ENCODE data around the gene CSE1L.
"Not testable (repeated sequence)": the region's sequence is repeated elsewhere in the genome, so short reads cannot be mapped to it uniquely, and the experiment has no call there.

CSE1L gene

GRCh38 chr20:49046087-49046900, at the start of gene CSE1L:
Gene CSE1L (plus strand): TSS chr20:49046312. CDS start chr20:49058464, 12,152 bp downstream.
- DNase-seq (ENCODE audit: low read depth): peak; percentile 85

- no peak for DNase-seq (ENCODE audit: low read depth)
Observed at GRCh38 chr20:48999890-49000870, 45.9 kb upstream of the CSE1L start.

GRCh38 chr20:49001741-49002140, 44.4 kb upstream of the CSE1L start:
- DNase-seq (ENCODE audit: low read depth): no peak

- DNase-seq (ENCODE audit: low read depth): no peak
Observed at GRCh38 chr20:49006446-49006980, 39.6 kb upstream of the CSE1L start.

- DNase-seq (ENCODE audit: low read depth): no peak
Observed at GRCh38 chr20:49009899-49010631, 36.0 kb upstream of the CSE1L start.

GRCh38 chr20:49024220-49024619, 21.9 kb upstream of the CSE1L start:
- no peak for DNase-seq (ENCODE audit: low read depth)

DNA sequence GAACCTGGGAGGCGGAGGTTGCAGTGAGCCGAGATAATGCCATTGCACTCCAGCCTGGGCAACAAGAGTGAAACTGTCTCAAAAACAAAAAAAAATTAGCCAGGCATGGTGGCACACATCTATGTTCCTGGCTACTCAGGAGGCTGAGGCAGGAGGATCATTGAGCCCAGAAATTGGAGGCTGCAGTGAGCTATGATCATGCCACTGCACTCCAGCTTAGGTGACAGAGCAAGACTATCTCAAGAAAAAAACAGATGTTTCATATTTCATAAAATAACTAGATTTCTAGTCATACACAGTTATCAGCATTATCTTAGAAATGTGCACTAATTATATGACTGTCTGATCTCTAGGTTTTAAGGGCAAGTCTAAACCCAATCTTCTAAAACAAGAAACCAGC, 17.9 kb upstream of the CSE1L start:
- not testable (repeated sequence) for DNase-seq (ENCODE audit: low read depth)

DNA sequence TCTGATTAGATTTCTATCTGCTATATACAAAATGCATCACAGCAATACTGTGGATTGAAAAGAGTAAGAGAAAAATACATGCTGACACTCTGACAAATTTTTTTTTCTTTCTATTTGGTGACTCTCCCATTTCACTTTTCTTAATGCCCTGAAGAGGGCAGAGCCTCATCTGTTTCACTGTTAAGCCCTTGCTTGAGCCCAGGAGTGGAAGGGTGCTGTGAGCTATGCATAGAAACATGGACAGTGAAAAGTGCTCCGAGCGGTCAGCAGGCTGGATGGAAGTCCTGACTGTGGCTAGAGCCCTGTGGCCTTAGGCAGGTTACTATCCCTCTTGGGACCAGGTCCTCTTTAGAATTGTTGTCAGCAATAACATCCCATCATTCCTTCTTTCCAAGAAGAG, 17.4 kb upstream of the CSE1L start:
- no peak for DNase-seq (ENCODE audit: low read depth)

DNA sequence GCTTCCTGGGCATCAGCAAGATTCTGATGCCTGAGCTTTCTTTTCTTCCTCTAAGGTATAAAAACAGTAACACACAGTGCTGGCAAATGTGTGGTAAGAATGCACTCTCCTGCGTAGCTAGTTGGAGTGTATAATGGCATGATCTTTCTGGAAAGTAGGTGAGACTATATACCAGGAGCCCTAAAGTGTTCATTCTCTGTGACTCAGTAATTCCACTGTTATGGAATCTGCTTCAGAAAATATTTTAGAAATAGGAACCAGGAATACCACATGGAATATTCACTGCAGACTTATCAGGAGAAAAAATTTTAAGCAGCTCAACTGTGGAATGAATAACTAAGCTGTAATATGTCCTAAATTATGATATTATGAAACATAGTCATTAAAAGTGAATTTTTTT, 16.9 kb upstream of the CSE1L start:
- no peak for DNase-seq (ENCODE audit: low read depth)

- DNase-seq (ENCODE audit: low read depth): no peak
Observed at GRCh38 chr20:49030954-49031619, 15.0 kb upstream of the CSE1L start.

GRCh38 chr20:49032455-49032854, 13.7 kb upstream of the CSE1L start:
- DNase-seq (ENCODE audit: low read depth): no peak

- DNase-seq (ENCODE audit: low read depth): no peak
Observed at GRCh38 chr20:49034070-49034732, 11.9 kb upstream of the CSE1L start.

DNA sequence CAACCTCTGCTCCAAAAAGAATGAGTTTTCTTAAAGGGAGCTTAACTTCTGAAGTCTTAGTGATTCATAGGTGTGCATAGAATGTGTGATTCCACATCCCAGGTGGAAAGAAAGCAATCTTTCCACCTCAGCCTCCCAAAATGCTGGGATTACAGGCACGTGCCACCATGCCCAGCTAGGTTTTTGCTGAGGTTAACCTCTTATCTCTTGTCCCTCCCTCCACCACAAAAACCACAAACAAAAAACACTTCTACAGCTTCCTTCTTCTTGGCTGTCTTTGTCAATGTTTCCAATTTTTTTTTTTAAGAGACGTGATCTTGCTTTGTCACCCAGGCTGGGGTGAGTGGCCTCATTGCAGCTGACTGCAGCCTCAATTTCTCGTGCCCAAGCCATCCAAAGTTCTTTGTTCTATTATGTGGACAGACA, 8.1 kb upstream of the CSE1L start:
- DNase-seq (ENCODE audit: low read depth): no peak

DNA sequence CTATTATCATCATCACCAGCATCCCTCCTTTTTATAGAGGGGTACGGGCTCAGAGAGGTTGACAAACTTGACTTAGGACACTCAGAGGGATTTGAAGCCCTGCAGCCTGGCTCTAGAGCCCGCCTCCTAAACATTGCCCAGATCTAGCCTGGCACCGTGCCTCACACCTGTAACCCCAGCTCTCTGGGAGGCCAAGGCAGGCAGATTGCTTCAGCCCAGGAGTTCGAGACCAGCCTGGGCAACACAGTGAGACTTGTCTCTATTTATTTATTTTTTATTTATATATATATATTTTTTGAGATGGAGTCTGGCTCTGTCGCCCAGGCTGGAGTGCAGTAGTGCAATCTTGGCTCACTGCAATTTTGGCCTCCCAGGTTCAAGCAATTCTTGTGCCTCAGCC, 6.3 kb upstream of the CSE1L start:
- no peak for DNase-seq (ENCODE audit: low read depth)

DNA sequence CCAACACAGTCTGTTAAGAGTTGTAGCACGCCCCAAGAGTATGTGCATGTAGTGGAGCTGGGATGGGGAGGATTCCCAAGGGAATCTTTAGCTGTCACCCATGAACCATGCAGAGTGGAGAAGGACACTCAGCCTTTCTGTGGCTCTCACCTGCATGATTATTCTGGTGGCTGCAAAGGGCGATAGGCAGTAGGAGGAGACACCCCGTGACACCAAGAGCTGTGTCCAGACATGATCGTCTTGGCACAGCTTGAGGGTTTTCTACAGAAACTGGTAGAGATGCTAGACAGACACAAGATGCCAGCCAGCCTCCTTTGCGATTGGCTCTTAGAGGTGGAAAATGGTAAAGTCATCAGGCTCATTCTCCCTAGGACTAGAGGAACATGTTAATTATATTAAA, 3.1 kb upstream of the CSE1L start:
- no peak for DNase-seq (ENCODE audit: low read depth)

DNA sequence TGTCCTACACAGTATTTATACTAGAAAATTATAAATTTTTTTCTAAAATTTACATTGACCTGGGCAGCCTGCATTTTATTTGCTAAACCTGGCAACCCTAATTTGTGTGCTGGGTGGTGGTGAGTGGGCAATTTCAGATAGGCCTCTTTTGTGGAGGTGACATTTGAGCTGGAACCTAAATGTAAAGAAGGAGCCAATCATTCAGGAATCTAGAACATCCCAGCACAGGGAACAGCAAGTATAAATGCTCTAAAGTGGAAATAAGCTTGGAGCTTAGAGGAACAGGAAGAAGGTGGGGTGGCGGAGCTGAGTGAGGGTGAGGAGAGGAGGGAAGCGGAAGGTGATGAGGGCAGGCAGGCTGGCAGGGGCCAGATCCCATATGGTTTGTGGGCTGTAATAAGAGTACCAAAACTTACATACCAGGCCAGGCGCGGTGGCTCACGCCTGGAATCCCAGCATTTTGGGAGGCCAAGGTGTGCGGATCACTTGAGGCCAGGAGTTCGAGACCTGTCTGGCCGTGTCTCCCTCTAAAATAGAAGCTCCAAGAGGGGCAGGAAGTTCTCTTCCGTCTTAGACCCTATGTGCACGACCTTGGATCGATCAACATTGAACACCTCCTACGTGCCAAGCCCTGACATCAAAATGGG, 549 bp upstream of the CSE1L start:
- DNase-seq (ENCODE audit: low read depth): no peak

DNA sequence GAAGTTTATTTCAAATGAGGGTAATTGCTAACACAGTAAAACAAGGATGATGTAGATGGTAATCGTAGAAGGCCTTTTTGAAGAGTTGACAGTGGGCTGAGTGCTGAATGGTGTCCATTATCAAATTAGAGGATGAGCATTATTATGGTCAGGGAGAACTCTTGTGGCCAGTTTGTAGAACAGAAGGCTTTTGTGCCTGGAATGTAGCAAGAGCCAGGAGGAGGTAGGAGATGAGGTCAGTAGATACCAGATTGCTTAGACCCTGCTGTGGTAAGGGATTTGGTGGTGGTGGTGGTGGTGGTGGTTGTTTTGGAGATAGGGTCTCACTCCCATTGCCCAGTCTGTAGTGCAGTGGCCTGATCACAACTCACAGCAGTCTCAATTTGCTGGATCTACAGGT, 6.2 kb downstream of the CSE1L start:
- DNase-seq (ENCODE audit: low read depth): no peak

- no peak for DNase-seq (ENCODE audit: low read depth)
Observed at GRCh38 chr20:49054056-49054643, 8.0 kb downstream of the CSE1L start.

DNA sequence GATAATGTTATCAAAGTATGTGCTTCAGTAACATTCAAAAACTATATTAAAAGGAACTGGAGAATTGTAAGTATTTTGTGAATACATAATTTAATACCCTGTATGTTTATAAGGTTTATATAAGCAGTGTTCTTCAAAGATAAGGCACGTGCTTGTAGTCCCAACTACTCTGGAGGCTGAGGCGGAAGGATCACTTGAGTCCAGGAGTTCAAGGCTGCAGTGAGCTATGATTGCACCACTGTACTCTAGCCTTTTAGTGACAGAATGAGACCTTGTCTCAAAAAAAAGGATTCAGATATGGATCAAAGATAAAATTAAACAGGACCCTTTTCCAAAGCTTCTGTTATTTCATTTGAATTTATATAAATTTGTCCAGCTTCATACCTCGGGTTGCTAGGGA, 17.2 kb downstream of the CSE1L start:
- DNase-seq (ENCODE audit: low read depth): no peak

DNA sequence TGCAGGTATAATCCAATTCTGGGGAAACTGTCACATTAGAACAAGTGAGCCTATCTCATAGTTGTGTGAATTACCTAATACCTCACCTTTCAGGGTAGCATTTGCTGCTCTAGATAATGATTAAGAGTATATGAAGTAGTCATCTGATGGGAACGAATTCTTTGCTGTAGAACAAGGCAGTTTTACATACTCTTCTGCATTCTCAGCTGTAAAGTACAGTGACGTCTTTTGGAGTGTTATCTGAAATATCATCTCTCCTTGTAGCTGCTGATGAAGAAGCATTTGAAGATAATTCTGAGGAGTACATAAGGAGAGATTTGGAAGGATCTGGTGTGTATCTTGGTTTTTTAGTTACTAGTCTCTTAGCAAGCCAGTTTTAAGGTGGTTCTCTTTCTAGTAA, 28.4 kb downstream of the CSE1L start:
- DNase-seq (ENCODE audit: low read depth): no peak
